H1 (cell line): Measurements from ENCODE around the gene PBX3. TPM values are rescaled to one million over a fixed set of nuclear protein-coding genes. Genes with fewer than 3 reads are reported as not detected.

Source experiments
- EZH2 ChIP-seq: fragments of 200-600 bp; sonication (generic); IDR thresholded peaks from 2 replicates; pipeline ENCODE4 v1.7.1; 2012; ENCODE audit warnings: low read depth, mild to moderate bottlenecking, moderate library complexity, low read length, inconsistent platforms; ENCODE audit not compliant: severe bottlenecking
- FOSL1 ChIP-seq: IDR thresholded peaks from 2 replicates; pipeline ENCODE4 v1.6.1; 2011; ENCODE audit warnings: mild to moderate bottlenecking, low read depth, low read length, moderate library complexity; ENCODE audit not compliant: insufficient read depth
- JUN ChIP-seq: IDR thresholded peaks from 2 replicates; pipeline ENCODE4 v1.6.1; 2011; ENCODE audit warnings: low read depth, mild to moderate bottlenecking, improper control_type of control experiment, low read length
- NANOG ChIP-seq: IDR thresholded peaks from 2 replicates; pipeline ENCODE4 v1.6.1; 2011; ENCODE audit warnings: low read length, low read depth, mild to moderate bottlenecking, inconsistent platforms; ENCODE audit not compliant: insufficient read depth, poor library complexity, severe bottlenecking
- POLR2AphosphoS5 ChIP-seq: IDR thresholded peaks from 2 replicates; pipeline ENCODE4 v1.6.1; 2011; ENCODE audit warnings: low read depth, low read length
- polyA plus RNA-seq, 7 experiments: library from polyadenylated mRNA; depleted of rRNA in 3 of 7; stranded (reverse) in 5 of 7; unstranded in 2 of 7; fragments of >200 nt in 5 of 7; fragments of 200-250 nt in 2 of 7; gene quantifications; 1 replicate in 5 of 7; 2 replicates in 1 of 7; 4 replicates in 1 of 7; pipeline versions ENCODE4 v1.2.1 to v1.2.3, GENCODE V29; 2011 to 2013; ENCODE audit warnings: missing spikeins in 2 of 7, mixed read lengths in 2 of 7
- total RNA-seq: library from RNA; stranded (reverse); fragmentation: NEBNext Ultra II Directional; extraction: Animal tissue kit (Norgen Biotek cat#: 25700); gene quantifications from 2 replicates; pipeline ENCODE4 v1.2.1, GENCODE V29; 2021

PBX3 gene
- total and polyA plus RNA-seq, 2 of the 8 experiments (the other 6 are each of a cell fraction or from before 2014, with no cell fraction given), result 22.7 to 44.3 TPM

DNA sequence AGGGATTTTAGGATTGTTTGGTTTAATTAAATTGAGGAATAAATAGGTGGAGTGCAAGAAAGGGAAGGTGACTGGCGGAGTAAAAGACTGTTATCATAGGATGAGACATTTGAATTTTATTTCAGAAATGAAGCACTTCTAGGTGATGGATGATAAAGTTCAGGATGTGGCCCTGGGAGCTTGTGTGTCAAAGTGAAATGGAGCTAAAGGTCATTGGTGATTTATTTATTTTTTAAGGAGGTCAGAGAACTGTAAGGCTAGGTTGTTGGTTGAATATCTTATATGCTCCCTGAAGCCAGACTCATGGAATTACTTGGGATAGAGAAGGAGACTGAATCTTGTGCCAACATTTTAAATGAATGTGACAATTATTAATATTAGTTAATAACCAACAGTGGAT, 40.5 kb downstream of the PBX3 start (continued):
- TF ChIP-seq EZH2, result no peak
- no peak for TF ChIP-seq NANOG
- no peak for TF ChIP-seq FOSL1
- no peak for TF ChIP-seq JUN
- TF ChIP-seq POLR2AphosphoS5, result no peak
- TF ChIP-seq, all 59 proteins: peak for 0
